ENCODE measurements around the gene PKIG. TPM values are rescaled to one million over a fixed set of nuclear protein-coding genes. Genes with fewer than 3 reads are reported as not detected.

The PKIG gene
- total RNA-seq, 2 experiments from 2014 or later, result 31.7 to 46.9 TPM

DNA sequence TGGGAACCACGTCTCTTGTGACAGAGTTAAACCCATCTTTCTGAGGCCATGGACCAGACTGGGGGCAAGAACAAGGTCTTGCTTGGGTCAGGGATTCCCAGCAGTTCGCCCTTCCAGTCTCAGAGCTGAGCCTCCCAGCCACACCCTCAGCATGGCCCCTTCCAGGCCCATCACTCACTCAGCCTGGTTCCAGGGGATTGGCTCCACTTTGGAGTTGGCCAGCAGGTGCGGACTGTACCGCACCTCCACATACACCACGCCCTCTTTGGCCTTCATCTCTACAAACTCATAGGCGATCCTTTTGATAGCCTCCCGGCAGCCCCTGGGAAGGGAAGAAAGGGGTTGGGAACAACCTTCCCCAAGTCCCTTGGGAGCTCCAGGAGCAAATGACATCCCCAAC lies 43.9 kb downstream of the PKIG start:
- DNase-seq (ENCODE audit: low spot score), result no peak
- peaks cover 95% of the 10 kb centered on the region for H3K36me3 ChIP-seq (ENCODE audit: insufficient read depth, low read length)
- CTCF ChIA-PET (ENCODE audit: unreplicated experiment), result no interaction called here

GRCh38 chr20:44627364-44628010 lies 45.1 kb downstream of the PKIG start:
- no peak for TF ChIP-seq CTCF (conservative IDR thresholded peaks at IDR 0.05; ENCODE audit: low read length)
- no peak for TF ChIP-seq EZH2phosphoT487 (IDR thresholded peaks at IDR 0.05; ENCODE audit: borderline replicate concordance, low read depth, low read length)
- H3K4me3 ChIP-seq (ENCODE audit: low read depth, low read length, poor library complexity, severe bottlenecking), result no peak overlapping the region
- no peaks in the 10 kb centered on the region for H4K20me1 ChIP-seq (ENCODE audit: insufficient read depth, low read length)
- no peak overlapping the region for H2AFZ ChIP-seq (ENCODE audit: low read length)
- no peak overlapping the region for H3K27ac ChIP-seq (ENCODE audit: low read depth, low read length, poor library complexity, severe bottlenecking)
- H3K9me2 ChIP-seq (ENCODE audit: insufficient read depth, low read length), result no peaks in the 10 kb centered on the region
- no TSS peak for BruUV-seq (replicated peaks)
- peaks cover 24% of the 10 kb centered on the region for H3K9me3 ChIP-seq (ENCODE audit: low read length)
- peaks cover 95% of the 10 kb centered on the region for H3K36me3 ChIP-seq (ENCODE audit: insufficient read depth, low read length)
- POLR2A ChIA-PET, result no interaction called here
- DNase-seq (ENCODE audit: low spot score), result no peak
- H3K4me1 ChIP-seq (ENCODE audit: insufficient read depth, low read length, poor library complexity, severe bottlenecking), result no peaks in the 10 kb centered on the region
- H3K4me2 ChIP-seq (ENCODE audit: low read length), result no peak overlapping the region
- CTCF ChIA-PET (ENCODE audit: unreplicated experiment), result no interaction called here
- intact Hi-C loops (cut with micrococcal nuclease; ENCODE audit: unreplicated experiment), result no loop called here
- H3K79me2 ChIP-seq (ENCODE audit: insufficient read depth, low read depth, low read length), result no peaks in the 10 kb centered on the region

More for the DNA sequence above, 43.9 kb downstream of the PKIG start:
- no TSS peak for BruUV-seq (replicated peaks)
- Histone ChIP-seq H3K4me3 (ENCODE audit: low read depth, low read length, poor library complexity, severe bottlenecking) (no peak overlapping the region), H3K27ac (ENCODE audit: low read depth, low read length, poor library complexity, severe bottlenecking) (no peak overlapping the region), H3K4me1 (ENCODE audit: insufficient read depth, low read length, poor library complexity, severe bottlenecking) (no peaks in the 10 kb centered on the region), H2AFZ (ENCODE audit: low read length) (no peak overlapping the region), H3K9me3 (ENCODE audit: low read length) (peaks cover 24% of the 10 kb centered on the region), H4K20me1 (ENCODE audit: insufficient read depth, low read length) (no peaks in the 10 kb centered on the region), H3K9me2 (ENCODE audit: insufficient read depth, low read length) (no peaks in the 10 kb centered on the region), H3K79me2 (ENCODE audit: insufficient read depth, low read depth, low read length) (no peaks in the 10 kb centered on the region), H3K4me2 (ENCODE audit: low read length) (no peak overlapping the region)
- POLR2A ChIA-PET, result interaction anchor here (0.8 kb wide), 1 partner anchor 9 kb away, joined by 3 read pairs; no protein-coding TSS in a partner anchor
- intact Hi-C loops (cut with micrococcal nuclease; ENCODE audit: unreplicated experiment), result no loop called here
- no peak for TF ChIP-seq CTCF (conservative IDR thresholded peaks at IDR 0.05; ENCODE audit: low read length)
- no peak for TF ChIP-seq EZH2phosphoT487 (IDR thresholded peaks at IDR 0.05; ENCODE audit: borderline replicate concordance, low read depth, low read length)

GRCh38 chr20:44629017-44629385 lies 46.6 kb downstream of the PKIG start:
- POLR2A ChIA-PET, result interaction anchor here (0.8 to 1.1 kb wide), 3 partner anchors 9 to 19 kb away, joined by 3 to 5 read pairs (median 3); no protein-coding TSS in a partner anchor
- peaks cover 9% of the 10 kb centered on the region; the same call in 1 of the 2 replicates for H3K9me3 ChIP-seq (ENCODE audit: low read length)
- H3K4me2 ChIP-seq (ENCODE audit: low read length), result no peak overlapping the region
- peaks cover 95% of the 10 kb centered on the region for H3K36me3 ChIP-seq (ENCODE audit: insufficient read depth, low read length)
- H2AFZ ChIP-seq (ENCODE audit: low read length), result no peak overlapping the region
- H3K79me2 ChIP-seq (ENCODE audit: insufficient read depth, low read depth, low read length), result no peaks in the 10 kb centered on the region
- CTCF ChIA-PET (ENCODE audit: unreplicated experiment), result no interaction called here
- H3K9me2 ChIP-seq (ENCODE audit: insufficient read depth, low read length), result no peaks in the 10 kb centered on the region
- BruUV-seq (replicated peaks), result no TSS peak
- no peaks in the 10 kb centered on the region for H3K4me1 ChIP-seq (ENCODE audit: insufficient read depth, low read length, poor library complexity, severe bottlenecking)
- H3K4me3 ChIP-seq (ENCODE audit: low read depth, low read length, poor library complexity, severe bottlenecking), result no peak overlapping the region
- no peak for DNase-seq (ENCODE audit: low spot score)
- intact Hi-C loops (cut with micrococcal nuclease; ENCODE audit: unreplicated experiment), result no loop called here
- no peak overlapping the region for H3K27ac ChIP-seq (ENCODE audit: low read depth, low read length, poor library complexity, severe bottlenecking)
- TF ChIP-seq CTCF (conservative IDR thresholded peaks at IDR 0.05; ENCODE audit: low read length) (no peak), EZH2phosphoT487 (IDR thresholded peaks at IDR 0.05; ENCODE audit: borderline replicate concordance, low read depth, low read length) (no peak)
- H4K20me1 ChIP-seq (ENCODE audit: insufficient read depth, low read length), result no peaks in the 10 kb centered on the region

All from OCI-LY7 (cell line).